Motor neuron (in vitro differentiated cells): Measurements from ENCODE around the gene ST3GAL4. TPM values are rescaled to one million over a fixed set of nuclear protein-coding genes. Genes with fewer than 3 reads are reported as not detected.

Experiments used
- ATAC-seq, 8 experiments: fragments of 200-7000 bp; cut with Tn5 transposase; replicated peaks in 6 of 8; 2 replicates each; pipeline ENCODE4 v1.8.0; 2021; ENCODE audit warnings: mild to moderate bottlenecking in 8 of 8, moderate library complexity in 8 of 8
- H3K27ac ChIP-seq, 2 donors: fragments of 250-450 bp; sonication (Bioruptor Pico); 2 replicates each; pipeline ENCODE4 v1.9.0; 2021; ENCODE audit warnings: antibody characterized with exemption in 2 of 2, mild to moderate bottlenecking in 2 of 2, moderate library complexity in 1 of 2
- H3K4me1 ChIP-seq, 2 donors: fragments of 250-450 bp; sonication (Bioruptor Pico); replicated peaks in 1 of 2; 2 replicates each; pipeline ENCODE4 v1.6.1; 2021; ENCODE audit warnings: antibody characterized with exemption in 2 of 2, mild to moderate bottlenecking in 2 of 2, moderate library complexity in 1 of 2
- H3K4me3 ChIP-seq, 5 donors: fragments of 250-450 bp; sonication (Bioruptor Pico); 2 replicates each; pipeline ENCODE4 v1.9.0; 2021; ENCODE audit warnings: antibody characterized with exemption in 5 of 5, mild to moderate bottlenecking in 5 of 5, moderate library complexity in 4 of 5
- WGBS, 10 experiments: fragments of 450-650 bp; shearing (Covaris generic); methylation state at CpG; one replicate each; pipeline ENCODE4 v1.0.0; 2022; 5-methylcytosine and 5-hydroxymethylcytosine counted together
- in situ Hi-C, 9 experiments: fragments of 400-800 bp; cut with MboI; loops; one replicate each; pipeline ENCODE4 v1.15.0; 2021; ENCODE audit warnings: low sequenced_read_pairs in 9 of 9, low pct_unique_long_range_greater_than_20kb in 2 of 9; ENCODE audit not compliant: unreplicated experiment in 9 of 9
- total RNA-seq, 8 experiments: library from RNA; unstranded; fragments of 300-600 nt; gene quantifications; 2 replicates each; pipeline versions ENCODE4 v1.2.3 to v1.2.4, GENCODE V29; 2022

The ST3GAL4 gene
- total RNA-seq, 8 experiments from 2014 or later = 5.6 to 98.9 (median 11.3) TPM

DNA sequence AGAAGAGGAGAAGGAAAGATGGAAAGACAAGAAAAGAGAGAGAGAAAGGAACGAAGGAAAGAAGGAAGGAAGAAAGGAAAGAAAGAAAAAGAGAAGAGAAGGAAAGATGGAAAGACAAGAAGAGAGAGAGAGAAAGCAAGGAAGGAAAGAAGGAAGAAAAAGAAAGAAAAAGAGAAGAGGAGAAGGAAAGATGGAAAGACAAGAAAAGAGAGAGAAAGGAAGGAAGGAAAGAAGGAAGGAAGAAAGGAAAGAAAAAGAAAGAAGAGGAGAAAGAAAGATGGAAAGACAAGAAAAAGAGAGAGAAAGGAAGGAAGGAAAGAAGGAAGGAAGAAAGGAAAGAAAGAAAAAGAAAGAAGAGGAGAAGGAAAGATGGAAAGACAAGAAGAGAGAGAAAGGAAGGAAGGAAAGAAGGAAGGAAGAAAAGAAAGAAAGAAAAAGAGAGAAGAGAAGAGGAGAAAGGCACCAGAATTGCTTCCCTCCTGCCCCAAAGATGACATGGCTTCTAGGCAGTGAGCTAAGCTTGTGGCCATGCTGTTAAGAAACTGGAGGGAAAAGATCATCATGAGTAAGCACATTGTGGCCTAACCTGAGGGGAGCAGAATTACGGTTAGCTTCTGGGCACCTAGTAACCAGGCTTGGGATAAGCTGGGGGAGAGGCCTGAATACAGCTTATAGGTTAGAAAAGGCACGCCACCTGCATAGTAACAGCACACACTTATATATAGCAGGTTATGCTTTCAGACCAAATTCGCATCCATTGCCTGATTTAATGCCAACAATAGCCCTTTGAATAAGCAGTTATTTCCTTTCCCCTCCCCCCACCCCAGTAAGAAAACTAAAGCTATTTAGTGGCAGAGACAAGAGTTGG is 2.3 kb upstream of the ST3GAL4 start:
- 33 to 93% (median 71%) methylated on average over 1 to 4 of the region's 4 CpGs for whole genome bisulfite sequencing, 10 experiments

DNA sequence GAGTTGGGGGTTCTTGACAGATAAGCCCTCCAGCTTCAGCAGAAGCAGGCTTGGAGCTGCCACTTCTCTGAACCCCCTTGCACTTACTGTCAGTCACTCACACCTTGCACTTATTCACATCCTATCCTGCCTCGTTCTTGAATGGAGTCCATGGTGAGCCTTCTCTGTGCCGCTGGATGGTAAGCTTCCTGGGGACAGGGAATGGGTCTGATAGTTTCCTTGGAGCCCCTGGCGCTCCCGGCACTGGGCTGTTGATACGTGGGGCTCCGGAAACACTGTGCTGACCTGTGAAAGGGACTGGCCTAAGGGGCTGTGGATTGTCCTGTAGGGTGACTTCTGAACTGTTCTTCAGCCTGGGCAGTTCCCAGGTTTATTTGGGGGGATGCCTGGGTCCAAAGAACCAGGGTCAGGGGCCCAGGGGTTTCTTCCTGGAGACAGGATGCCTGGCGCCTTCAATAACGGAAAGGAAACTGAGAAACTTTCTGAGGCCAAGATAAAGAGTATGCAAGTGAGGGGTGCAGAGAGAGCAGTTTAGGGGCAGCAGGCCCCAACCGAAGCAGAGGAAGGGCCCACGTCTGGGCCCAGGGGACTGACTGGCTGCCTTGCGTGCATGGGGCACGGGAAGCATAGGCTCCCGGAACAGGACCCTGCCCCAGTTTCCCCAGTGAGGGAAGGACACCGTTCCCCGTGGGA is 709 bp upstream of the ST3GAL4 start:
- peaks cover 19 to 21% of the 10 kb centered on the region in 2 donors for H3K4me1 ChIP-seq
- peak overlapping the region; percentile 74 to 93 (median 84) for H3K4me3 ChIP-seq
- WGBS, 10 experiments = 0 to 37% (median 12%) methylated on average over 2 to 12 of the region's 15 CpGs; no CpG with 5 or more reads in 3 of the 10 experiments
- in situ Hi-C loops = no loop called here
- H3K27ac ChIP-seq = peak overlapping the region; percentile 49 to 80
- peak in 1 of 8 experiments; percentile 1 for ATAC-seq

More for the DNA sequence above, 2.3 kb upstream of the ST3GAL4 start:
- in situ Hi-C loops = no loop called here
- Histone ChIP-seq H3K4me3 (no peak overlapping the region), H3K27ac (no peak overlapping the region), H3K4me1 (peaks cover 21 to 23% of the 10 kb centered on the region in 2 donors)
- ATAC-seq = no peak

- peak overlapping the region; percentile 74 to 93 (median 84) for H3K4me3 ChIP-seq
- peak in 7 of 8 experiments; percentile 0 to 48 (median 7) for ATAC-seq
- peak overlapping the region in 1 of 2 donors; percentile 80 for H3K27ac ChIP-seq
- WGBS, 10 experiments = 0 to 69% (median 0%) methylated on average over 2 to 5 of the region's 46 CpGs; no CpG with 5 or more reads in 5 of the 10 experiments
- peaks cover 19 to 21% of the 10 kb centered on the region in 2 donors for H3K4me1 ChIP-seq
- in situ Hi-C loops = no loop called here
Measured at GRCh38 chr11:126355926-126356897, 726 bp downstream of the ST3GAL4 start.

DNA sequence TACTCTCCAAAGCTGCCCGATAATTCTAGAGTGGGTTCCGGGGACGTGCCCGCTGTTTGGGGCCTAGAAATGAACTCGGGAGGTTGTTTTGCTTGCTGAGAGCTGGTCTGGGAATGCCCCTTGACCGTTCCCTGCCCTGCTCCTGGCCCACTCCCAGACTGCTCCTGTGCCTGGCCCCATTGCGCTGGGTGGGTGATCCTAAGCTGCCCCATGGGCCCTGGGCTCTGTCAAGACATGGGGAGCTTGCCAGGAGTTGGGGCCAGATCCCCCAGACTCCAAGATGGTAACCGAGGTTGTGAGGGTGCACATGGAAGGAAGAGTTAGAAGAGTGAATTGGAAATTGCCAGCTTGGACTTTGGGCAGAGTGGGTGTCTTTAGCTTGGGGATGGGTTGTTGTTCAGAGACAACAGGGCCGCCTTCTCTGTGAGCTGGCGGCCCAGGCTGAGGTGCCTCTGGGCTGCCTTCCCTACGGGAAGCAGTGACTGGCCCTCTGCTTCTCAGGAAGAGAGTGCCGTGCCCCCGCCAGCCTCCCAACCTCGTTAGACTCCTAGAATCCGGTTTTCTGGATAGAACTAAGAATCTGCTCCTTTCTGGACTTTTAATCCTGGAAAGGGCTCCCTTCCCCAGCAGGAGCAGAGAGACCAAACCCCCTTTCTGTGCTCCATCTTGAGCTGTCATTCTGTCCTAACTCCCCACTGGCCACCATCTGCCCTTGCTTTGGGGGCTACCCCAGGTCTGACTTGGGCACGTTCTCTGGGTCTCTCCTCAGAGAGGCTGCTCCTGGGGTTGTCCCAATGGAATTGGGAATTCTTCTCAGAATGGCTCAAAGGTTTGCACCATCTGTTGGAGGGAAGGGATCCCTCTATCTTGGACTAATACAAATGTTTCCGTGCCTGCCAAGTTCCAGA is 1.8 kb downstream of the ST3GAL4 start:
- H3K4me3 ChIP-seq = no peak overlapping the region
- H3K4me1 ChIP-seq = peaks cover 19 to 21% of the 10 kb centered on the region in 2 donors
- 2 to 92% (median 74%) methylated on average over 1 to 7 of the region's 17 CpGs; no CpG with 5 or more reads in 3 of the 10 experiments for WGBS, 10 experiments
- ATAC-seq = no peak
- in situ Hi-C loops = no loop called here
- no peak overlapping the region for H3K27ac ChIP-seq

GRCh38 chr11:126357969-126358762 is 2.7 kb downstream of the ST3GAL4 start:
- in situ Hi-C loops = no loop called here
- H3K4me3 ChIP-seq = no peak overlapping the region
- H3K27ac ChIP-seq = no peak overlapping the region
- 27 to 80% (median 66%) methylated on average over 1 to 13 of the region's 18 CpGs; no CpG with 5 or more reads in 2 of the 10 experiments for WGBS, 10 experiments
- no peak for ATAC-seq
- peaks cover 19 to 21% of the 10 kb centered on the region in 2 donors for H3K4me1 ChIP-seq

DNA sequence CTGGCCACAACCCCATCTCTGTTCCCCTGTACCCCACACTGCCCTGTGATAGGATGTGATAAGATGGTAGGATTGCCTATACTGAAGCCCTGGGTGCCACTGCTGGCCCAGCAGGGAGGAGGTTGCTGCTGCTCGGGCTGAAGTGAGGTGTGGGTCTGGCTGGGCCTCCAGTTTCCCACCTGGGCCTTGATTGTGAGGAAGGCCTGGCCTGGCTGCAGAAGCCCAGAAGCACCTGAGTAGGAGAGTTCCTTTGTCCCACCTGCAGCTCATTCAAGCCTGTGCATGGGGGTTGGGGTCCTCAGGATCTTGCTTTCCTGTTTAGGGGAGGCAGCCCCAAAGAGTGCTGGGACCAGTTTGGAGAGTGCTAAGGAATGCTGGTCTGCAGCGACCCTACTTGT is 3.3 kb downstream of the ST3GAL4 start:
- Histone ChIP-seq H3K4me3 (no peak overlapping the region), H3K4me1 (peaks cover 18 to 19% of the 10 kb centered on the region in 2 donors), H3K27ac (no peak overlapping the region)
- WGBS, 10 experiments = 100% methylated on average over 1 to 2 of the region's 2 CpGs; no CpG with 5 or more reads in 7 of the 10 experiments
- ATAC-seq = no peak
- in situ Hi-C loops = no loop called here

DNA sequence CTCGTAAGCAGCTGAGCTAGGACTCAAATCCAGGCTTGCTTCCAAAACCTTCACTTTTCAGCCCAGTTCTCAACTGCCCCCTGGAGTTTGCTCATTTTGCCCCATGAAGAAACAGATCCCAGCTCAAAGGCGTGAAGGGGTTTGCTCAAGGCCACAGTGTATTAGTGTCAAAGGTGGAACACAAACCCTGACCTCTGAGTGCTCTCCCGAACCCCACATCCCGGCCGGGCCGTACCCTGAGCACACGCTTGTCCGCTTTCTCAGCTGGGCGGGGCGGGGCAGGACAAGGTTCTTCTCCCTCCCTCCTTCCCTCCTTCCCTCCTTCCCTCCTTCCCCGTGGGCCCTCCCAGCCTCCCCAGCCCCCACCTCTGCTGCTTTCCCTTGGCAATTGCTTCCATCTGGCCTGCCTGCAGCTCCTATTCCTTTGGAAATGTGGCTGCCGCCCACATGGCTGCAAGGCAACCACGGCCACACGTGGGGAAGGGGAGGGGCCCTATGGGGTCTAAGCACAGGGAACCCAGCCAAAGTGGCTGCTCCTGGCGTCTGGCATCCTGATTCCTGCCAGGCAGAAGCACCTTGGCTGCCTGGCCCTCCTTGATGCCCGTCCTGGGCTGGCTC is 4.1 kb downstream of the ST3GAL4 start:
- Histone ChIP-seq H3K27ac (no peak overlapping the region), H3K4me1 (peaks cover 11 to 13% of the 10 kb centered on the region in 2 donors), H3K4me3 (no peak overlapping the region)
- peak in 3 of 8 experiments; percentile 18 to 48 (median 35) for ATAC-seq
- WGBS, 10 experiments = 0 to 100% (median 88%) methylated on average over 1 to 2 of the region's 16 CpGs; no CpG with 5 or more reads in 5 of the 10 experiments
- in situ Hi-C loops = no loop called here

DNA sequence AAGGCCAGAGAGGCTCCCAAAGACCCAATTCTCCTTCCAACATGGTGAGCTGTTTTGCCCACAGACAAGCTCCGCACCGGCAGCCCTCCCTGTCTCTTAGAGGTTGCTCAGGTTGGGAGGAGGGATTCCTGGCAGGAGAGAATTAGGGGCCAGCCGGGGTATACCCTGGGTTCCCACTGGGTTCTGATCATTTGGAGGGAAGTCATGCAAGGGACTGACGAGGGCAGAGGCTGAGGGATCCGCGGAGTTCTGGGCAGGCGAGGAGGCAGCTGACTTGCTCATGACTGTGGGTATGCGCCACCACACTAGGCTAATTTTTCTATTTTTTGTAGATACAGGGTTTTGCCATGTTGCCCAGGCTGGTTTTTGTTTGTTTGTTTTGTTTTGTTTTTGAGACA is 4.6 kb downstream of the ST3GAL4 start:
- Histone ChIP-seq H3K27ac (no peak overlapping the region), H3K4me3 (no peak overlapping the region), H3K4me1 (peaks cover 8 to 9% of the 10 kb centered on the region in 2 donors)
- in situ Hi-C loops = no loop called here
- ATAC-seq = no peak
- WGBS, 10 experiments = 28 to 100% (median 86%) methylated on average over 1 to 4 of the region's 8 CpGs; no CpG with 5 or more reads in 2 of the 10 experiments

DNA sequence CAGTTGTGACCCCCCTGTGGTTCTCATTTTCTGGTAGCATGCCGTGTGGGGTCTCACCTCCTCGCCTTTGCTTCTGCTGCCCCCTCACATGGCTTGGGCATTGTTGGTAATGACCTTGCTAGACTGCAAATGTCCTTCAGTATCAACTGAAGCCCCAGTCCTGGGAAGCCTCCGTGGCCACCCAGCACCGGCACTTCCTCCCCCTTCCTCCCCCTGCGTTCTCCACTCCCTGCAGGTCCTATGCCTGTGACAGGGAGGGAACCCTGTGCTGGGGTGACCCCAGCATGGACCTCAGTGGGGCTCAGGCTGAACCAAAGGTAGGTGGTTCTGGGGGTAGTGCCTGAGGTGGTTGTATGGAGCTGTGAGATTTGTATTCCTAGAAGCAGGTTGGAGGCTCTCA is 5.9 kb downstream of the ST3GAL4 start:
- 78 to 100% (median 87%) methylated on average over 1 to 5 of the region's 5 CpGs; no CpG with 5 or more reads in 4 of the 10 experiments for WGBS, 10 experiments
- no peak overlapping the region for H3K27ac ChIP-seq
- no peak for ATAC-seq
- H3K4me1 ChIP-seq = peaks cover 5 to 9% of the 10 kb centered on the region in 2 donors
- H3K4me3 ChIP-seq = no peak overlapping the region
- in situ Hi-C loops = no loop called here

DNA sequence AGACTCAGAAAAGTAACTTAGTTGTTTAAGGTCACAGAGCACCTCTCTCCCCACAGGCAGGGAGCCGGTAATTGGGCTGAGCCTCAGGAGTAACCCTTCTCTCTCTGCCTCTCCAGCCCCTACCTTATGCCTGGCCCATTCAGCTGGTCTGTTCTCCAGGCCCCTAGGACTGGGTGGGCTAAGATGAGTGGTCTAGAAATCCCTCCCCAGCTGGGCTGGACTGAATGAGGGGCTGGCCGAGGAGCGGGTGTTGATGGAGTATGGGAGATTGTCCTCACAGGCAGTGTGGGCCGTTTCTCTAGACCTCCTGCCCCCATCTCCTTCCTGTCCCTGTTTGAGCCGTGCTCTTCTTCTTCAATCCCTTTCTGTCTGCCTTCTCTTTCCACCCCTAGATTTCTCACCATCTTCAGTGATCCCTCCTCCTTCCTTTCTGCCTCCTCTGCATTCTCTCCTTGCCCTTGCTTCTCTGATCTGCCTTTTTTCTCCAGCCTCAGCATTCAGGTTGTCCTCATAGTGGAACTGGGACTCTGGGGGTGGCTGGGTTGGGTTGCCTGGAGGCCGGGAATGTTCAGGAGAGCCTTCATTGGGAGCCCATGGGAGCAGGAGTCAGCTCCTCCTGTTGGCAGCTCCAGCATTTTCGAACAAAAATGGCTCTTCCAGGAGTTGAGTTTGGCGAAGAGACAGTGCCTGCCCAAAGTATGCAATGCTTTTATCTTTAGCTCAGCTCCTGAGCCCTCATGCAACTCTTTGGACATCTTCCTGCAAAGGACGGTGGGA is 7.6 kb downstream of the ST3GAL4 start:
- in situ Hi-C loops = no loop called here
- H3K4me1 ChIP-seq = peaks cover 0 to 7% of the 10 kb centered on the region in 2 donors
- no peak overlapping the region for H3K27ac ChIP-seq
- no peak overlapping the region for H3K4me3 ChIP-seq
- no peak for ATAC-seq
- 30 to 100% (median 73%) methylated on average over 1 to 3 of the region's 9 CpGs; no CpG with 5 or more reads in 3 of the 10 experiments for WGBS, 10 experiments
